OCI-LY7 (cell line): ENCODE results near the gene NDUFB5.

Experiments
- CTCF ChIP-seq: fragments of 200-600 bp; sonication (generic); conservative IDR thresholded peaks from 2 replicates; pipeline ENCODE4 v1.5.1; 2014; ENCODE audit warnings: mild to moderate bottlenecking, antibody characterized with exemption, low read length, moderate library complexity, mixed read lengths
- EZH2phosphoT487 ChIP-seq: fragments of 200-600 bp; sonication (generic); IDR thresholded peaks from 2 replicates; pipeline ENCODE4 v1.6.1; 2018; ENCODE audit warnings: low read depth, borderline replicate concordance, mild to moderate bottlenecking, mixed run types, antibody characterized with exemption, low read length, moderate library complexity, mixed read lengths

- TF ChIP-seq CTCF = no peak
- TF ChIP-seq EZH2phosphoT487 = no peak
Measured at GRCh38 chr3:179606534-179607085, 2.0 kb downstream of the NDUFB5 start.
